22Rv1 (cell line): ENCODE measurements around the gene SH3RF3.

Source experiments
- H3K27ac ChIP-seq: fragments of 450-650 bp; 2 replicates; pipeline ENCODE4 v1.5.1; 2017
- CTCF ChIP-seq: fragments of 450-650 bp; IDR thresholded peaks from 2 replicates; pipeline ENCODE4 v1.5.1; 2017; ENCODE audit warnings: mild to moderate bottlenecking
- ZFX ChIP-seq: fragments of 450-650 bp; IDR thresholded peaks from 2 replicates; pipeline ENCODE4 v1.6.1; 2017; ENCODE audit warnings: antibody characterized with exemption, borderline replicate concordance

SH3RF3 gene

DNA sequence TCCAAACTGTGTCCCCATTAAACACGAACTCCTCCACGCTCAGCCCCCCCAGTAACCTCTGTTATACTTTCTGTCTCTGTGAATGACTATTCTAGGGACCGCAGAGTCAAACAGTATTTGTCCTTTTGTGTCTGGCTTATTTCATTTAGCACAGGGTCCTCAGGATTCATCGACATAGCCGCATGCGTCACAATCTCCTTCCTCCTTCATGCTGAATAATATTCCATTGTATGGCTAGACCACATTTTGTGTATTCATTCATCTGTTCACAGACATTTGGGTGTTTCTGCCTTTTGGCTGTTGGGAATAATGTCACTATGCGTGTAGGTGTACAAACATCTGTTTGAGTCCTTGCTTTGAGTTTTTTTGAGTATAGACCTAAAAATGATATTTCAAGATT, 80.9 kb downstream of the SH3RF3 start:
- TF ChIP-seq CTCF (no peak), ZFX (no peak)
- H3K27ac ChIP-seq = no peak overlapping the region

GRCh38 chr2:109210431-109211200, 81.6 kb downstream of the SH3RF3 start:
- no peak overlapping the region for H3K27ac ChIP-seq

DNA sequence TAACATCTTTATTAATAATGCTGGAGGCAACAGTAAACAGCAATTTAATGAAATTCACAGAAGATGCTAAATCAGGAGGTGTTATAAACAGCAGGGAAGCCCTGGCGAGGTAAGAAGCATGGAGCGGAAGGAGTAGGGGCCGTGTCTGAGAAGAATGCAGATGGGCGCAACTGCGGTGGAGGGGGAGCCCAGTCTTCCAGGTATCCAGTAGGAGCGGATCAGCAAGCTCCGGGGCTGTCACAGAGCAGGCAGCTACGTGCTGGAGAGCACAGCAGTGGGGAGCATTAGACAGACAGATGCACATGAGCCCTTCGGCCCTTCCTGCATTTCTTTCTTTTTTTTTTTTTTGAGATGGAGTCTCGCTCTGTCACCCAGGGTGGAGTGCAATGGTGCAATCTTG, 82.3 kb downstream of the SH3RF3 start:
- TF ChIP-seq CTCF (no peak), ZFX (no peak)
- no peak overlapping the region for H3K27ac ChIP-seq

More at GRCh38 chr2:109210431-109211200, 81.6 kb downstream of the SH3RF3 start:
- TF ChIP-seq CTCF (no peak), ZFX (no peak)

- TF ChIP-seq CTCF = no peak
- no peak for TF ChIP-seq ZFX
- no peak overlapping the region for H3K27ac ChIP-seq
Measured at GRCh38 chr2:109212836-109213563, 84.0 kb downstream of the SH3RF3 start.

- H3K27ac ChIP-seq = no peak overlapping the region
- TF ChIP-seq ZFX (no peak), CTCF (no peak)
Measured at GRCh38 chr2:109213646-109214433, 84.8 kb downstream of the SH3RF3 start.

DNA sequence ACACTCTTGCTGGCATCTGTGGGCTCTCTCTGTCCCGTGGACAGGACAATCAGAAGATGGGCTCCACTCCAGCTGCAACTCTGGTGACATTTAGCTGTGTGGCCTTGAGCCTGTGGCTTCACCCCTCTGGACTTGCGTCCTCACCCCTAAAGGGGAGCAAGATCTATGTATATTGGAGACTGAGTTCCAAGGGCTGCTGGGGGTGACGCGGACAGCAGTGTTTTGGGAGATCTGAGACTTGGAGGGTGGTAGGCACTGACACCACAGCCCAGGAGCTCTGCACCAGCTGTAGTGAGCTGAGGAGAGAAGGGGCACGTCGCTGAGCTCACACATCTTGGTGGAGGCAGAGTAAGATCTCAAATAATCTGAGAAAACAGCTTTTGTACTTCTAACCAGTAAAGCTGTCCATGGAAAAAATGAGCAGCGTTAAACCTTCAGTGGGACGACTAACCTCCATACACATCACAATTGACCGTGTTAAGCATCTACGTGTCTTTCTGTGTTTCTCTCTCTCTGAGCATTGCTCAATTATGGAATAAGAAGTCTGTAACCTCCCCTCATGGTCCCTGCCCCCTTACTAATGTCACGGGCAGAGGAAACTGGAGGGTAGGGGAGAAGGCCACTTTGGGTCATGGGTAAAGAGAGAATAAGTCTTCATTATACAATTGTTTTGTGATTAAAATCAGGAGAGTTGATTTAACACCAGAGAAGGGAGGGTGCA, 85.8 kb downstream of the SH3RF3 start:
- TF ChIP-seq CTCF (no peak), ZFX (no peak)
- no peak overlapping the region for H3K27ac ChIP-seq
